ENCODE data around the gene ZMYND11. TPM values are rescaled to one million over a fixed set of nuclear protein-coding genes. Genes with fewer than 3 reads are reported as not detected.
A peak's percentile ranks its signal among the peaks of the same experiment; 100 is the strongest.
"Not testable (repeated sequence)": the region's sequence is repeated elsewhere in the genome, so short reads cannot be mapped to it uniquely, and the experiment has no call there.

ZMYND11 gene
- total RNA-seq, 1 donor from 2014 or later, result 36.8 TPM

- no peak for DNase-seq (ENCODE audit: low read depth in 2 of 2)
These were observed 147.3 kb downstream of the ZMYND11 start for GRCh38 chr10:282294-283139.

- no peak for DNase-seq (ENCODE audit: low read depth in 2 of 2)
These were observed 147.9 kb downstream of the ZMYND11 start for GRCh38 chr10:283140-283479.

GRCh38 chr10:283916-284356 is 148.7 kb downstream of the ZMYND11 start:
- DNase-seq (ENCODE audit: low read depth in 2 of 2), result no peak

GRCh38 chr10:285216-285615 is 150.0 kb downstream of the ZMYND11 start:
- no peak for DNase-seq (ENCODE audit: low read depth in 2 of 2)

GRCh38 chr10:287026-287709 is 151.9 kb downstream of the ZMYND11 start:
- no peak for DNase-seq (ENCODE audit: low read depth in 2 of 2)

GRCh38 chr10:287814-288213 is 152.6 kb downstream of the ZMYND11 start:
- no peak for DNase-seq (ENCODE audit: low read depth in 2 of 2)

GRCh38 chr10:288316-289200 is 153.3 kb downstream of the ZMYND11 start:
- DNase-seq (ENCODE audit: low read depth in 2 of 2), result no peak

GRCh38 chr10:289581-289980 is 154.3 kb downstream of the ZMYND11 start:
- no peak for DNase-seq (ENCODE audit: low read depth in 2 of 2)

- no peak for DNase-seq (ENCODE audit: low read depth in 2 of 2)
These were observed 154.9 kb downstream of the ZMYND11 start for GRCh38 chr10:290026-290725.

GRCh38 chr10:293636-294035 is 158.4 kb downstream of the ZMYND11 start:
- no peak for DNase-seq (ENCODE audit: low read depth in 2 of 2)

GRCh38 chr10:297567-297966 is 162.3 kb downstream of the ZMYND11 start:
- no peak for DNase-seq (ENCODE audit: low read depth in 2 of 2)

- peak in 1 of 2 donors; percentile 7 for DNase-seq (ENCODE audit: low read depth in 2 of 2)
These were observed 162.8 kb downstream of the ZMYND11 start for GRCh38 chr10:298033-298432.

GRCh38 chr10:299512-299911 is 164.3 kb downstream of the ZMYND11 start:
- DNase-seq (ENCODE audit: low read depth in 2 of 2), result no peak

- DNase-seq (ENCODE audit: low read depth in 2 of 2), result no peak
These were observed 164.7 kb downstream of the ZMYND11 start for GRCh38 chr10:299969-300368.

GRCh38 chr10:300580-300979 is 165.3 kb downstream of the ZMYND11 start:
- not testable (repeated sequence) for DNase-seq (ENCODE audit: low read depth in 2 of 2)

GRCh38 chr10:301536-301935 is 166.3 kb downstream of the ZMYND11 start:
- DNase-seq (ENCODE audit: low read depth in 2 of 2), result no peak

Other genes starting within 250 kb of the ZMYND11 start
- gene TUBB8, start 86.2 kb upstream of the ZMYND11 start, total RNA-seq, result under 0.01 TPM in 1 of 2 replicates, not detected in the other

Data from dermis microvascular lymphatic vessel endothelial cell (primary cell).